BE2C (cell line): Measurements from ENCODE around the gene IL17RD.

Source experiments
- DNase-seq: peaks from one replicate; pipeline ENCODE4 v3.0.0-alpha.2; 2020
- H3K27me3 ChIP-seq: fragments of 250-450 bp; sonication (Bioruptor Pico); 2 replicates; pipeline ENCODE4 v1.5.1; 2020; ENCODE audit warnings: mild to moderate bottlenecking
- H3K36me3 ChIP-seq: fragments of 250-450 bp; sonication (Bioruptor Pico); 2 replicates; pipeline ENCODE4 v1.5.1; 2020; ENCODE audit warnings: mild to moderate bottlenecking
- H3K4me1 ChIP-seq: fragments of 250-450 bp; sonication (Bioruptor Pico); 2 replicates; pipeline ENCODE4 v1.5.1; 2020
- H3K4me3 ChIP-seq: 2 replicates; pipeline ENCODE4 v1.5.1; 2011; ENCODE audit warnings: low read depth, low read length
- H3K9me3 ChIP-seq: fragments of 250-450 bp; sonication (Bioruptor Pico); 2 replicates; pipeline ENCODE4 v1.5.1; 2020
- CTCF ChIP-seq: IDR thresholded peaks from 2 replicates; pipeline ENCODE4 v1.5.1; 2012; ENCODE audit warnings: mild to moderate bottlenecking, low read depth, low read length

IL17RD gene

GRCh38 chr3:57120040-57120439 lies 45.1 kb downstream of the IL17RD start:
- Histone ChIP-seq H3K27me3 (no peaks in the 10 kb centered on the region), H3K36me3 (no peaks in the 10 kb centered on the region), H3K4me1 (no peaks in the 10 kb centered on the region), H3K4me3 (no peak overlapping the region), H3K9me3 (no peaks in the 10 kb centered on the region)
- no peak for DNase-seq
- no peak for TF ChIP-seq CTCF

GRCh38 chr3:57118254-57118653 lies 46.9 kb downstream of the IL17RD start:
- Histone ChIP-seq H3K27me3 (no peaks in the 10 kb centered on the region), H3K4me3 (no peak overlapping the region), H3K36me3 (no peaks in the 10 kb centered on the region), H3K4me1 (no peaks in the 10 kb centered on the region), H3K9me3 (no peaks in the 10 kb centered on the region)
- DNase-seq: no peak
- TF ChIP-seq CTCF: no peak

GRCh38 chr3:57116501-57116900 lies 48.7 kb downstream of the IL17RD start:
- no peaks in the 10 kb centered on the region for H3K4me1 ChIP-seq
- no peak for DNase-seq
- no peaks in the 10 kb centered on the region for H3K9me3 ChIP-seq
- no peaks in the 10 kb centered on the region for H3K27me3 ChIP-seq
- no peak overlapping the region for H3K4me3 ChIP-seq
- TF ChIP-seq CTCF: no peak
- no peaks in the 10 kb centered on the region for H3K36me3 ChIP-seq

- Histone ChIP-seq H3K36me3 (no peaks in the 10 kb centered on the region), H3K9me3 (no peaks in the 10 kb centered on the region), H3K4me3 (no peak overlapping the region), H3K4me1 (no peaks in the 10 kb centered on the region), H3K27me3 (no peaks in the 10 kb centered on the region)
- peak; percentile 44 for TF ChIP-seq CTCF
- DNase-seq: no peak
These were observed 52.9 kb downstream of the IL17RD start for GRCh38 chr3:57112206-57112605.

GRCh38 chr3:57110798-57111197 lies 54.4 kb downstream of the IL17RD start:
- DNase-seq: no peak
- TF ChIP-seq CTCF: no peak
- Histone ChIP-seq H3K36me3 (no peaks in the 10 kb centered on the region), H3K27me3 (no peaks in the 10 kb centered on the region), H3K9me3 (no peaks in the 10 kb centered on the region), H3K4me3 (no peak overlapping the region), H3K4me1 (no peaks in the 10 kb centered on the region)

- Histone ChIP-seq H3K27me3 (no peaks in the 10 kb centered on the region), H3K36me3 (no peaks in the 10 kb centered on the region), H3K4me1 (no peaks in the 10 kb centered on the region), H3K4me3 (no peak overlapping the region), H3K9me3 (no peaks in the 10 kb centered on the region)
- no peak for DNase-seq
- TF ChIP-seq CTCF: no peak
These were observed 54.9 kb downstream of the IL17RD start for GRCh38 chr3:57110214-57110613.
